Measurements from ENCODE around the gene SMOC2. TPM values are rescaled to one million over a fixed set of nuclear protein-coding genes. Genes with fewer than 3 reads are reported as not detected.

Gene SMOC2
- total RNA-seq, 1 experiment from 2014 or later = 0.42 TPM

DNA sequence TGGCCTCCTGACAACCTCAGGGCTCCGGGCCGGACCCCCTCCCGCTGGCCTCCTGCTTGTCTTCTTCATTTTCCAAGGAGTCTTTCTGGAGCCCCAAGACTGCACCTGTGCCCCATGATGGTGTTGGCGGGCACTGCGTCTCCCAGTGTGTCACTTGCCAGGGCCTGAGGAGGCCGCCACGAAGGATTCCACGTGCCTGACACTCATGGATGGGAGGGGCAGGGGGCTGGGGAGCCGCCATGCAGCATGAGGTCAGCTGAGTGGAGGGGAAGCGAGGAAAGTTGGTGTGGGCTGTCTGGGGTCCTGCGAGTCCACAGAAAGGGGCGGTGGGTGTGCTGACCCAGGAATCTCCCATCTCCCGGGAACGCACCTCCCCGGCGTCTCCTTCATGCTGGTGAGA is 165.7 kb downstream of the SMOC2 start:
- CTCF ChIA-PET = no interaction called here
- H3K4me2 ChIP-seq (ENCODE audit: low read length) = no peak overlapping the region
- no peak overlapping the region for H3K27ac ChIP-seq (ENCODE audit: low read depth, low read length)
- H3K4me1 ChIP-seq (ENCODE audit: control insufficient read depth in 1 of 2, insufficient read depth in 2 of 2, low read length in 2 of 2) = no peaks in the 10 kb centered on the region
- no peaks in the 10 kb centered on the region for H3K79me2 ChIP-seq (ENCODE audit: insufficient read depth, low read length)
- RAD21 ChIA-PET (ENCODE audit: low non-redundant PET in 1 of 2, low total read pairs in 2 of 2, uncharacterized antibody in 2 of 2, unreplicated experiment in 2 of 2) = no interaction called here
- intact Hi-C loops (cut with micrococcal nuclease) = no loop called here
- peaks cover 14% of the 10 kb centered on the region; the same call in 1 of the 2 replicates for H3K27me3 ChIP-seq (ENCODE audit: insufficient read depth, low read length)
- no peaks in the 10 kb centered on the region for H3K9me3 ChIP-seq (ENCODE audit: control insufficient read depth in 1 of 2, insufficient read depth in 1 of 2, low read depth in 1 of 2, low read length in 2 of 2)
- H3K9me2 ChIP-seq (ENCODE audit: insufficient read depth) = no peaks in the 10 kb centered on the region
- DNase-seq (ENCODE audit: low read depth, low spot score) (no peak), ATAC-seq (no peak)
- no peak overlapping the region for H3K9ac ChIP-seq (ENCODE audit: low read length)
- H2AFZ ChIP-seq (ENCODE audit: low read depth, low read length, poor library complexity, severe bottlenecking) = no peak overlapping the region
- no peaks in the 10 kb centered on the region for H3K36me3 ChIP-seq (ENCODE audit: control insufficient read depth in 1 of 2, insufficient read depth in 2 of 2, low read length in 2 of 2)
- no TSS peak for BruUV-seq (replicated peaks)
- H3K4me3 ChIP-seq (replicated peaks in 1 of 2; ENCODE audit: low read depth in 1 of 2, low read length in 2 of 2) = no peak overlapping the region
- TF ChIP-seq CBX3 (IDR thresholded peaks at IDR 0.05; ENCODE audit: low read depth) (no peak), EZH2phosphoT487 (IDR thresholded peaks at IDR 0.05; ENCODE audit: borderline replicate concordance) (no peak), YY1 (IDR thresholded peaks at IDR 0.05; ENCODE audit: extremely low read depth, insufficient replicate concordance, low read depth, low read length) (no peak), EGR1 (IDR thresholded peaks at IDR 0.05; ENCODE audit: low read depth) (no peak), RAD21 (IDR thresholded peaks at IDR 0.05; ENCODE audit: low read depth) (no peak), SIN3A (IDR thresholded peaks at IDR 0.05; ENCODE audit: low read depth) (no peak)
- TF ChIP-seq, protein P1, sequence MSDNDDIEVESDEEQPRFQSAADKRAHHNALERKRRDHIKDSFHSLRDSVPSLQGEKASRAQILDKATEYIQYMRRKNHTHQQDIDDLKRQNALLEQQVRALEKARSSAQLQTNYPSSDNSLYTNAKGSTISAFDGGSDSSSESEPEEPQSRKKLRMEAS (IDR thresholded peaks at IDR 0.05) = no peak
- TF ChIP-seq, protein P2, sequence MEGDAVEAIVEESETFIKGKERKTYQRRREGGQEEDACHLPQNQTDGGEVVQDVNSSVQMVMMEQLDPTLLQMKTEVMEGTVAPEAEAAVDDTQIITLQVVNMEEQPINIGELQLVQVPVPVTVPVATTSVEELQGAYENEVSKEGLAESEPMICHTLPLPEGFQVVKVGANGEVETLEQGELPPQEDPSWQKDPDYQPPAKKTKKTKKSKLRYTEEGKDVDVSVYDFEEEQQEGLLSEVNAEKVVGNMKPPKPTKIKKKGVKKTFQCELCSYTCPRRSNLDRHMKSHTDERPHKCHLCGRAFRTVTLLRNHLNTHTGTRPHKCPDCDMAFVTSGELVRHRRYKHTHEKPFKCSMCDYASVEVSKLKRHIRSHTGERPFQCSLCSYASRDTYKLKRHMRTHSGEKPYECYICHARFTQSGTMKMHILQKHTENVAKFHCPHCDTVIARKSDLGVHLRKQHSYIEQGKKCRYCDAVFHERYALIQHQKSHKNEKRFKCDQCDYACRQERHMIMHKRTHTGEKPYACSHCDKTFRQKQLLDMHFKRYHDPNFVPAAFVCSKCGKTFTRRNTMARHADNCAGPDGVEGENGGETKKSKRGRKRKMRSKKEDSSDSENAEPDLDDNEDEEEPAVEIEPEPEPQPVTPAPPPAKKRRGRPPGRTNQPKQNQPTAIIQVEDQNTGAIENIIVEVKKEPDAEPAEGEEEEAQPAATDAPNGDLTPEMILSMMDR (IDR thresholded peaks at IDR 0.05 in 2 of 3, conservative IDR thresholded peaks at IDR 0.05 in 1 of 3; ENCODE audit: borderline replicate concordance in 1 of 3, insufficient read depth in 1 of 3, low read depth in 2 of 3, low read length in 2 of 3) = no peak
- POLR2A ChIA-PET = no interaction called here
- no peaks in the 10 kb centered on the region for H4K20me1 ChIP-seq (ENCODE audit: insufficient read depth)
